HUES64 (cell line): Measurements from ENCODE around the gene OLIG3. TPM values are rescaled to one million over a fixed set of nuclear protein-coding genes. Genes with fewer than 3 reads are reported as not detected.

Experiments used
- H3K27ac ChIP-seq: 2 replicates; pipeline ENCODE4 v1.7.0; 2013; ENCODE audit warnings: low read depth, low read length, inconsistent platforms
- H3K27me3 ChIP-seq: 2 replicates; pipeline ENCODE4 v1.6.1; 2013; ENCODE audit warnings: mild to moderate bottlenecking, low read length; ENCODE audit not compliant: insufficient read depth
- H3K36me3 ChIP-seq: 2 replicates; pipeline ENCODE4 v1.6.1; 2013; ENCODE audit warnings: mild to moderate bottlenecking, low read length; ENCODE audit not compliant: insufficient read depth
- H3K4me1 ChIP-seq: 2 replicates; pipeline ENCODE4 v1.6.1; 2013; ENCODE audit warnings: mild to moderate bottlenecking, low read length, moderate library complexity; ENCODE audit not compliant: insufficient read depth
- H3K4me3 ChIP-seq: 2 replicates; pipeline ENCODE4 v1.5.1; 2013; ENCODE audit warnings: mild to moderate bottlenecking, low read length, moderate library complexity
- H3K9ac ChIP-seq: 2 replicates; pipeline ENCODE4 v1.6.1; 2013; ENCODE audit warnings: mild to moderate bottlenecking, low read depth, low read length
- H3K9me3 ChIP-seq: 2 replicates; pipeline ENCODE4 v1.6.1; 2013; ENCODE audit warnings: low read depth, low read length; ENCODE audit not compliant: insufficient read depth
- WGBS: fragments of 150-250, 120-280 bp; methylation state at CpG from one replicate; pipeline ENCODE4 v1.1.7; 2013; ENCODE audit warnings: missing lambda C conversion rate; 5-methylcytosine and 5-hydroxymethylcytosine counted together
- polyA plus RNA-seq, 2 experiments: library from polyadenylated mRNA; stranded (reverse); fragments of 50-300 nt; gene quantifications; one replicate each; pipeline ENCODE4 v1.2.3, GENCODE V29; 2013

The OLIG3 gene
- polyA plus RNA-seq (2013, experiment 1 of 2) = 3.9 TPM
- polyA plus RNA-seq (2013, experiment 2 of 2) = 2.3 TPM

DNA sequence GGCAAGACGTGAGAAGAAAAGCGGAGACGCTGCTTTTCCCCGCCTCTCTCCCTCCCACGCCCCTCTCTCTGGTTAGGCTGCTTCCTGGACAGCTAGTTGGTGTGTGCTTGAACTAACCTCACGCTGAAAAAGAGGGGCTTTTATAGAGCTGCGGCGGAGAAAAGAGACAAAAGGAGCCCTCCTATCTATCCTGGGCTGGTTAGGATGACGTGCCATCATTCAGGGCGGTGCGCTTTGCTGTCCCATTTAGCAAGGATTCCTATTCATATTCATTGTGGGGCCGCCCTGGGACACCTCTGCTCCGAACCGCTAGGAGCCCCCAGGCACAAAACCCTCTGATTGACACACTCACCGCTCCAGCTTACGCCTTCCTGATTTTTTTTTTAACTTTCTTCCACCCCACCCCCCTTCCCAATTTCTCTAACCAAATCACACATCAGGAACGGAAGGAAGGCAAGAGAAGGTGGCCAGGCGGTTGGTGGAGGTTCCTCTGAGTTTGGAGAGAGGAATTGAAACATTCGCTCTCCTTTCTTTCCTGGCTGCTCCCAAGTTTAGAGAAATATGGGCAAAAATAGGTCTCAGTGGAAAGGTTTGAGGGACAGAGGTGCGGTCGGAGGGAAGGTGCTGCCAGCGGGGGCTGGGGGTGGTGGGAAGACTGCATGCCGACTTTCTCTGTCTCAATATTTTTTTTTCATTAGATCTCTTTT lies at the start of gene OLIG3:
Gene OLIG3, minus strand, starts transcription at position 114 of the 707 bp plus-strand sequence. CDS start 224 bp downstream, outside the sequence.
- peaks cover 99% of the 10 kb centered on the region for H3K27me3 ChIP-seq
- WGBS = under 1% methylated on average over 21 of the region's 23 CpGs
- peak within 1 kb of the TSS; percentile 49 for H3K4me3 ChIP-seq
- H3K4me1 ChIP-seq = peaks cover 52% of the 10 kb centered on the region
- H3K9ac ChIP-seq = no peak within 1 kb of the TSS
- H3K9me3 ChIP-seq = no peaks in the 10 kb centered on the region
- H3K36me3 ChIP-seq = no peaks in the 10 kb centered on the region
- peak within 1 kb of the TSS; percentile 46; the same call in 1 of the 2 replicates for H3K27ac ChIP-seq

DNA sequence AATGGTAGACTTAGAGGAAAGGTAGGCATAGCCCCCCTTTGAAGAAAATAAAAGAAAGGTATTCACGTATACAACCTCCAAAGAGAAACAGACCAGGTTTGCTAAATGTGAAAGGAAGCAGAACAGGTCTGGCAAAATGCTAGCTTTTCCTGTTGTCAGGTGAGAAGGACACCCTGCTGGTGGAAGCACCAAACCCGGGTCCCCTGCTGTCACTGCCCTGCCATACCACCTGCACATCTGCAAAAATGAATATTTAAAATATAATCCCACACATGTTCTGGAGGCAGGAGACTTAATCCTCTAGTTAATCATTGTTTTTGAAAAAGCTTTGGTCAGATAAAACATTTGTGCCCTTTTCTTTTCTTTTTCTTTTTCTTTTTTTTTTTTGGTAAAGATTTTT lies 48.9 kb upstream of the OLIG3 start:
- Histone ChIP-seq H3K27ac (no peak overlapping the region), H3K9ac (no peak overlapping the region)

DNA sequence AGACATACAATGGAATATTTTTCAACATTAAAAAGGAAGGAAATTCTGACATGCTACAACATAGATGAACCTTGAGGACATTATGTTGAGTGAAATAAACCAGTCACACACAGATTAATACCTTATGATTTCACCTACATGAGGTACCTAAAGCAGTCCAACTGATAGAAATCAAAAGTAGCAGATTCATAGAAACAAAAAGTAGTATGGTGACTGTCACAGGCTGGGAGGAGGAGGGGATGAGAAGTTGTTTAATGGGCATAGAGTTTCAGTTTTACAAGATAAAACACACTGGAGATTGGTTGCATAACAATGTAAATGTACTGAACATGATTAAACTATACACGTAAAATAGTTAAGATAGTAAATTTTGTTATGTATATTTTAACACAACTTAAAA lies 48.5 kb upstream of the OLIG3 start:
- Histone ChIP-seq H3K4me3 (no peak overlapping the region), H3K9ac (no peak overlapping the region), H3K27ac (no peak overlapping the region), H3K9me3 (no peaks in the 10 kb centered on the region), H3K36me3 (no peaks in the 10 kb centered on the region), H3K4me1 (peaks cover 48% of the 10 kb centered on the region), H3K27me3 (no peaks in the 10 kb centered on the region)
- WGBS = no CpG with 5 or more reads among the region's 1 CpG

More for the DNA sequence above, 48.9 kb upstream of the OLIG3 start:
- Histone ChIP-seq H3K4me1 (peaks cover 52% of the 10 kb centered on the region), H3K9me3 (no peaks in the 10 kb centered on the region), H3K36me3 (no peaks in the 10 kb centered on the region), H3K4me3 (no peak overlapping the region), H3K27me3 (no peaks in the 10 kb centered on the region)
- WGBS = 34% methylated on average over 2 of the region's 2 CpGs

DNA sequence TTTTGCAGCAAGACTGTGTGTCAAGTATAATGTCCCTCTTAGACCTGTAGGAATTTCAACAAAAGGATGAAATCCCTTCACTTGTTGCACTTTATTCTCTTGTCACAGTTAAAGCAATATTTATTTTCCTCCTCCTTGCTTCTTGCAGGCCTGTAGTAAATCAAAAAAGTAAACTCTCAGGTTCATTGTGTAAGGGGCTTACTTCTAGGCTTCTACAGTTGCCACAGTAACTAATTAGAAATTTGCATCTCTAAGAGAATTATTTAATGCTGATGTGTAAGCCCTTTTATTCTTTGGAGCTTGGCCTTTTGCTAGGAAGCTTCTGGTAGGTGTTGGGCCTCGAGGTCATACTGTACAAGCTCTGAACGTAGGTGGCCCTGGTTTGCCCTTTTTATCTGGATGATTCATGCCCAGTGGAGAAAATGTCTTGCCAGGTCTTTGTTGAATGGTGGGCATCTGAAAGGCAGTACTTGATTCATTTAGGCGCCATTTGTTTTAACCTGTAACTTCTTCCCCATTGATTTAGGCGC lies 47.4 kb upstream of the OLIG3 start:
- no peak overlapping the region for H3K27ac ChIP-seq

DNA sequence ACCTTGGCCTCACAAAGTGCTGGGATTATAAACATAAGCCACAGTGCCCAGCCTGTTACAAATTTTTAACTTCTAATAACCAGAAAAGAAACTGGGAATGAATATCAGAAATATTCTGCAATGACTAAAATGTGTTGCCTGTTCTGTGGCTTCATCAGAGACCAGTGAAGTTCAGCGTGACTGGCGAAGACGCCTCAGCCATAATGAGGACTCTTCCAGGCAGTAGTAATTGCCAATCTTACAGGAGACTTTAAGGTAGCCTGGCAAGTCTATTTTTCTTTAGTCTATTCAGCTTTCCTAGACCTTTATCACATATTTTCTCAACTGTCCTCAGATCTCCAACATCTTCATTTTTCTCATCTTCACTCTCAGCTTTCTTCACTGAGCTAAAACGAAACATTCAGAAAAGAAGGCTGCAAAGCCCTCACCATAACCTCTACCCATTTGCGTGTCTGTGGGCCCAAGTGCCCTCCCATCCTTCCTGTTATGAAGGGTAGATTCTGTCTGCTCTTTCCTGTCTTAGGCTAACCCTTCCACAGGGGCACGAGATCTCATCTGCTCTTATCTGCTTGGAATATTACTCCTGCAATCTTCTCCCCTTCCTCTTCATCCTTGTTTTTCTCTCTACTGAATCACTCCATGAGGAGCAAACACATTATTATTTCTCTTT lies 42.0 kb upstream of the OLIG3 start:
- H3K4me1 ChIP-seq = peaks cover 12% of the 10 kb centered on the region
- H3K36me3 ChIP-seq = no peaks in the 10 kb centered on the region
- no peaks in the 10 kb centered on the region for H3K27me3 ChIP-seq
- H3K9ac ChIP-seq = no peak overlapping the region
- H3K4me3 ChIP-seq = no peak overlapping the region
- 92% methylated on average over 6 of the region's 6 CpGs for whole genome bisulfite sequencing
- H3K9me3 ChIP-seq = no peaks in the 10 kb centered on the region
- no peak overlapping the region for H3K27ac ChIP-seq

More for the DNA sequence above, 47.4 kb upstream of the OLIG3 start:
- H3K9ac ChIP-seq = no peak overlapping the region
- H3K4me1 ChIP-seq = peaks cover 37% of the 10 kb centered on the region
- 79% methylated on average over 4 of the region's 4 CpGs for WGBS
- H3K36me3 ChIP-seq = no peaks in the 10 kb centered on the region
- H3K27me3 ChIP-seq = no peaks in the 10 kb centered on the region
- no peaks in the 10 kb centered on the region for H3K9me3 ChIP-seq
- H3K4me3 ChIP-seq = no peak overlapping the region

DNA sequence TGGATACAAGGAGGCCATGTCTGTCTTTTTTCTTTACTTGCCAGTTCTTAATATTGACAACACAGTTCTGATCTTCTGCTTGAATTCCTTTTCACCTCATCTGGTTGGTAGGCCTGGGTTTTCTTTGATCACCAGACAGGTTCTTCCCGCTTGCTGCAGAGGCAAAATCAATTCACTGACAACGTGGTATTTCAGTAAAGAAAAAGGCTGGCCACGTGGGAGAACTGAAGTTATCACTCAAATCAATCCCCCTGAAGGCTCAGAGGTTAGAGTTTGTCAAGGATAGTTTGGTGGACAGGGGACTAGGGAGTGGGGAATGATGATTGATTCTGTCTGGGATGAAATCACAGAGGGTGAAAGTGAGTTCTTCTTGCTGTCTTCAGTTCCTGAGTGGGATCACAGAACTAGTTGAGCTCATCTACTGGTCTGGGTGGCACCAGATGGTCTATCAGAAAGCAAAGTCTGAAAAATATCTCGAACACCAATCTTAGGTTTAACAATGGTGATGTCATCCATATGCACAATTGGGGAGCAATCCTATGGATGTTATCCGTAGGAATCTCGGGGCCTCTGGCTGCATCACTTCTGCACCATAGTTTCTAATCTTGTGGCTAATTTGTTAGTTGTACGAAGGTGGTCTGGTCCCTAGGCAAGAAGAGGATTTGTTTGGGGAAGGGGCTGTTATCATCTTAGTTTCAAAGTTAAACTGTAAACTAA lies 37.3 kb upstream of the OLIG3 start:
- Histone ChIP-seq H3K27me3 (no peaks in the 10 kb centered on the region), H3K9me3 (no peaks in the 10 kb centered on the region), H3K36me3 (no peaks in the 10 kb centered on the region), H3K4me3 (no peak overlapping the region), H3K9ac (no peak overlapping the region), H3K4me1 (no peaks in the 10 kb centered on the region), H3K27ac (no peak overlapping the region)
- 93% methylated on average over 7 of the region's 7 CpGs for WGBS

DNA sequence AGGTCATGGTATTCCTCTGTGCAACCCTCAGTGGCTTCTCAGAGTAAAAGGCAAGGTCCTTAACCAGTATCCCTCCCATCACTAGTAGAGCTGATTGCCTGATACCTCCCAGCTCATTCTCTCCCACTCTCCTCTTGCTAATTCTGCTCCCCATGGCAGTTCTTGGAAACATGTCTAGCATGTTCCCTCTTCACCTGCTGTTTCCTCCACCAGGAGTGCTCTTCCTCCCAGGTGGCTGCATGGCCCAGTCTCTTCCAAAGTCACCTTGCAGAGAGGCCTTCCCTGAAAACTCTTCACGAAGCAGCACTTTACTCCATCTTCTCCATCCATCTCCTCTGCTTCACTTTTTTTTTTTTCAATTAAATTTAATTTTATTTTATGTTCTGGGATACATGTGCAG lies 36.2 kb upstream of the OLIG3 start:
- Histone ChIP-seq H3K9me3 (no peaks in the 10 kb centered on the region), H3K27me3 (no peaks in the 10 kb centered on the region), H3K27ac (no peak overlapping the region), H3K9ac (no peak overlapping the region), H3K4me3 (no peak overlapping the region), H3K36me3 (no peaks in the 10 kb centered on the region), H3K4me1 (no peaks in the 10 kb centered on the region)
- 82% methylated on average over 1 of the region's 1 CpG for WGBS

DNA sequence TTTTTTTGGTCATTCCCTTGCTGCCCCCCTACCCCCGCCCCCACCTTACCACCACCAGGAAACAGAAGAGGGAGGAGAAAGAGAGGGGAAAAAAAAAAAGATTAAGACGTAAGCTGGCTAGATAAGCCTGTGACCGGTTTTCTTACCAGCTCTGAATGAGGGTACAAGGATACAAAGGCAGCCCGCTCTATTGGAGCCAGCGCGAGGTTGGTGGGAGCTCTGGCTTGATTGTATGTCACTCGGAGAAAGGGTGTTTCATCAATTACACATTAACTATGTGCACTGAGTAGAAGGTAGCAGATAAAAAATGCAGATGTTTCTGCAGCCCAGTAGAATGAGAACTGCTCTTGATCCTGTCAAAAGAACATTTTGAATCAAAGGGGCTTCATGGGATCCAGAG lies 28.6 kb upstream of the OLIG3 start:
- Histone ChIP-seq H3K9me3 (no peaks in the 10 kb centered on the region), H3K27ac (no peak overlapping the region), H3K27me3 (peaks cover 11% of the 10 kb centered on the region), H3K9ac (no peak overlapping the region), H3K4me3 (no peak overlapping the region), H3K4me1 (peaks cover 53% of the 10 kb centered on the region), H3K36me3 (no peaks in the 10 kb centered on the region)
- WGBS = 72% methylated on average over 6 of the region's 7 CpGs

DNA sequence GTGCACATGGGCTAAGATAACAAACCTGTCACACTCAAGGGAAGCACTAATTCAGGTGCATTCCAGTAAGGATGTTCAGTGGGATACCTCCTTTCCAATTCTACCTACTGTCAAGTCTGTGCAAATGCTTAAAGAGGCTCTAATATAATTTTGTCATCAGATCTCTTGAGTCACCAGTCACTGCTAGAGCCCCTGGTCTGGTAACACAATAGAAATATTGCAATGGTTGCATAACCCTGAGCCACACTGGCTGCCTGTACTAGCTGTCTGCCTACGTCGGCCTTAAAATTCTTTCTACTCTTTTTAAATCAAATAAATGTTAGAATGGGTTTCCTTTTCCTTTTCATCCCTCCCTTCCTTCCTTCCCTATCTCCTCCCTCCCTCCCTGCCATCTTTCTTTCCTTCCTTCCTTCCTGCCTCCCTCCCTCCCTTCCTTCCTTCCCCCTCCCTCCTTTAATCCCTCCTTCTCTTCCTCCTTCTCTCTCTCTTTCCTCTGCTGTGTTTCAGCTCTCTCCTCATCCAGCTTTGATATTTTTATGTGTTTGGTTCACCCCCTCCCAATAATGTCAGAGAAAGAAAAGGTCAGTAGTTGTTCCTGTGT lies 28.1 kb upstream of the OLIG3 start:
- Histone ChIP-seq H3K27ac (no peak overlapping the region), H3K4me1 (peaks cover 55% of the 10 kb centered on the region), H3K9ac (no peak overlapping the region), H3K36me3 (no peaks in the 10 kb centered on the region), H3K4me3 (no peak overlapping the region), H3K9me3 (no peaks in the 10 kb centered on the region), H3K27me3 (peaks cover 16% of the 10 kb centered on the region)
- 89% methylated on average over 2 of the region's 2 CpGs for WGBS

DNA sequence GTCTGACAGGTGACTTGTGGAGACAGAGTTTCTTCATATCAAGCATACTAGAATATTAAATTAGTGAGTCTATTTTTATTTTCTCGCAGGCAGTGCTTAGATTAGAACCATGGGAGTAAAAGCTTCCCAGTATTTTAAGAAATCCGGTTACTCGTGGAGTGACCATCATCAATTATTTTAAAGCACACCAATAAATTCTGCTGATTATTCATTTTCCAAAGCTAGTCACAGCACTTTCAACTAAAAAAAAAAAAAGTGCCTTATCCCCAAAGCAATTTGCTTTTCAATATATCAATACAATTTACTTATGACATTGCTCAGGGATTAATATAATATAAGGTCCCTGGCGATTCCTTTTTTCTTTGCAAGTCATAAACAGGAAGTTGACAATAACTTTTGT lies 26.3 kb upstream of the OLIG3 start:
- Histone ChIP-seq H3K27ac (no peak overlapping the region), H3K36me3 (no peaks in the 10 kb centered on the region), H3K9ac (no peak overlapping the region), H3K27me3 (peaks cover 34% of the 10 kb centered on the region), H3K4me1 (peaks cover 55% of the 10 kb centered on the region), H3K4me3 (no peak overlapping the region), H3K9me3 (no peaks in the 10 kb centered on the region)
- 76% methylated on average over 4 of the region's 4 CpGs for WGBS
